PC-9 (cell line): ENCODE measurements around the gene MBTPS2.

Source experiments
- EZH2 ChIP-seq: fragments of 200-600 bp; sonication (generic); IDR thresholded peaks from 2 replicates; pipeline ENCODE4 v1.8.0; 2017; ENCODE audit warnings: antibody characterized with exemption, low read depth
- TF ChIP-seq, protein P1 (sequence below): fragments of 200-600 bp; sonication (generic); conservative IDR thresholded peaks from 2 replicates; pipeline ENCODE4 v1.6.1; 2017; ENCODE audit warnings: mixed run types, antibody characterized with exemption, mild to moderate bottlenecking, moderate library complexity

DNA sequence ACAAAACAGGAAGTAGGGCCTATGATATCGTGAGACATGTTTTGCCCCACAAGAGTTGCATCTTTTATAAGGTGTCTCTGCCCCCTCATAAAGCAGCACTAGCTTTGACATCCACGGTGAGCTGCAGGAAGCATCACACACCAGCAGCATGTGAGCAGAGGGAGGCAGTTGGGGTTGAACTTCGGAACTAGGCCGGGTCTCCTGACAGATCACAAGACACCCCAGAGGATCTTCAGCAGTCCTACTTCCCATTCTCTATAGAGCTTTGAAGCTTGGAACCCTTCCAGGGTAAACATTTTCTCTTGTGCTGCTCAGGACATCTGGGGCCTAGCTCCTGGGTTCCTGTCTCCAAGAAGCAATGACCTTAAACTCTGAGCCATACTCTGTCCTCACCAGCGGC is 43.8 kb downstream of the MBTPS2 start:
- no peak for TF ChIP-seq EZH2
- TF ChIP-seq, protein P1, sequence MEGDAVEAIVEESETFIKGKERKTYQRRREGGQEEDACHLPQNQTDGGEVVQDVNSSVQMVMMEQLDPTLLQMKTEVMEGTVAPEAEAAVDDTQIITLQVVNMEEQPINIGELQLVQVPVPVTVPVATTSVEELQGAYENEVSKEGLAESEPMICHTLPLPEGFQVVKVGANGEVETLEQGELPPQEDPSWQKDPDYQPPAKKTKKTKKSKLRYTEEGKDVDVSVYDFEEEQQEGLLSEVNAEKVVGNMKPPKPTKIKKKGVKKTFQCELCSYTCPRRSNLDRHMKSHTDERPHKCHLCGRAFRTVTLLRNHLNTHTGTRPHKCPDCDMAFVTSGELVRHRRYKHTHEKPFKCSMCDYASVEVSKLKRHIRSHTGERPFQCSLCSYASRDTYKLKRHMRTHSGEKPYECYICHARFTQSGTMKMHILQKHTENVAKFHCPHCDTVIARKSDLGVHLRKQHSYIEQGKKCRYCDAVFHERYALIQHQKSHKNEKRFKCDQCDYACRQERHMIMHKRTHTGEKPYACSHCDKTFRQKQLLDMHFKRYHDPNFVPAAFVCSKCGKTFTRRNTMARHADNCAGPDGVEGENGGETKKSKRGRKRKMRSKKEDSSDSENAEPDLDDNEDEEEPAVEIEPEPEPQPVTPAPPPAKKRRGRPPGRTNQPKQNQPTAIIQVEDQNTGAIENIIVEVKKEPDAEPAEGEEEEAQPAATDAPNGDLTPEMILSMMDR: no peak
